CD4-positive, alpha-beta T cell (primary cell): ENCODE measurements around the gene ANO5. TPM values are rescaled to one million over a fixed set of nuclear protein-coding genes. Genes with fewer than 3 reads are reported as not detected.
"Not testable (repeated sequence)": the region's sequence is repeated elsewhere in the genome, so short reads cannot be mapped to it uniquely, and the experiment has no call there.

Experiments
- ATAC-seq: fragments of 200-7000 bp; cut with Tn5 transposase; one replicate; pipeline ENCODE4 v1.10.0; 2022; ENCODE audit warnings: mild to moderate bottlenecking; ENCODE audit not compliant: poor library complexity
- CTCF ChIA-PET: fragments of 350-600 bp; sonication (Branson Sonifier 250); formaldehyde crosslinking; loops from one replicate; lab custom pipeline; 2021; ENCODE audit warnings: antibody characterized with exemption, inconsistent platforms; lab: Charles Lee
- POLR2A ChIA-PET: fragments of 350-600 bp; sonication (Branson Sonifier 250); formaldehyde crosslinking; loops from one replicate; lab custom pipeline; 2021; ENCODE audit warnings: antibody characterized with exemption, inconsistent platforms; lab: Charles Lee
- DNase-seq, 14 experiments: peaks; one replicate each; pipeline ENCODE4 v3.0.0-alpha.2; 2013 to 2020; ENCODE audit warnings: mixed read lengths in 2 of 14
- H3K27ac ChIP-seq, 2 donors: one replicate each; pipeline versions ENCODE4 v1.5.1 to v1.7.0; 2013; ENCODE audit warnings: low read length in 2 of 2, low read depth in 1 of 2, mild to moderate bottlenecking in 1 of 2
- H3K27me3 ChIP-seq, 2 experiments: 1 replicate in 1 of 2; 2 replicates in 1 of 2; pipeline versions ENCODE4 v1.6.1 to v1.7.0; 2013; ENCODE audit warnings: low read length in 2 of 2, control low read depth in 1 of 2, mild to moderate bottlenecking in 1 of 2, moderate library complexity in 1 of 2; ENCODE audit not compliant: insufficient read depth in 2 of 2, control insufficient read depth in 1 of 2
- H3K36me3 ChIP-seq: one replicate; pipeline ENCODE4 v1.6.1; 2013; ENCODE audit warnings: low read length, control low read depth; ENCODE audit not compliant: insufficient read depth
- H3K4me1 ChIP-seq: one replicate; pipeline ENCODE4 v1.6.1; 2013; ENCODE audit warnings: low read length, control low read depth; ENCODE audit not compliant: insufficient read depth
- H3K4me3 ChIP-seq: one replicate; pipeline ENCODE4 v1.5.1; 2013; ENCODE audit warnings: mild to moderate bottlenecking, low read length, moderate library complexity
- H3K9me3 ChIP-seq, 2 experiments: 1 replicate in 1 of 2; 2 replicates in 1 of 2; pipeline versions ENCODE4 v1.6.1 to v1.7.0; 2013; ENCODE audit warnings: low read length in 2 of 2, mild to moderate bottlenecking in 2 of 2, control low read depth in 1 of 2, moderate library complexity in 1 of 2; ENCODE audit not compliant: control insufficient read depth in 1 of 2, insufficient read depth in 1 of 2
- H3K27ac Mint-ChIP-seq: one replicate; pipeline ENCODE4 v1.8.0; 2020; ENCODE audit warnings: mixed read lengths
- H3K27me3 Mint-ChIP-seq: one replicate; pipeline ENCODE4 v1.8.0; 2021; ENCODE audit warnings: mixed read lengths
- H3K36me3 Mint-ChIP-seq: one replicate; pipeline ENCODE4 v1.8.0; 2021; ENCODE audit warnings: low read depth, mixed read lengths
- H3K4me1 Mint-ChIP-seq: one replicate; pipeline ENCODE4 v1.8.0; 2021; ENCODE audit warnings: low read depth, mixed read lengths
- H3K4me3 Mint-ChIP-seq: one replicate; pipeline ENCODE4 v1.8.0; 2020; ENCODE audit warnings: mild to moderate bottlenecking, mixed read lengths
- H3K9me3 Mint-ChIP-seq: one replicate; pipeline ENCODE4 v1.8.0; 2020; ENCODE audit warnings: mixed read lengths
- CTCF ChIP-seq: fragments of 200-600 bp; IDR thresholded peaks from one replicate; pipeline ENCODE4 v1.8.0; 2022; ENCODE audit warnings: antibody characterized with exemption, mild to moderate bottlenecking
- intact Hi-C, 2 experiments: fragments of 100-400 bp; cut with DNase I in 1 of 2; cut with micrococcal nuclease in 1 of 2; formaldehyde crosslinking; loops; one replicate each; pipeline versions ENCODE4 v1.15.1 to v1.9.0; 2023 to 2025; cut with DNase I, micrococcal nuclease
- total RNA-seq, 174 experiments: library from RNA in 2 of 174; stranded (reverse) in 2 of 174; gene quantifications; one replicate each; pipeline ENCODE4 v1.2.3 and lab custom pipeline; 2021 to 2026

The ANO5 gene
- total RNA-seq, 2 experiments from 2014 or later, result not detected

- Mint-ChIP-seq H3K27me3 (peaks cover 20% of the 10 kb centered on the region), H3K4me1 (no peaks in the 10 kb centered on the region), H3K9me3 (no peaks in the 10 kb centered on the region), H3K36me3 (no peaks in the 10 kb centered on the region), H3K4me3 (no peak overlapping the region), H3K27ac (no peak overlapping the region)
- no peak overlapping the region for H3K27ac ChIP-seq
- ChIA-PET CTCF (no interaction called here), POLR2A (no interaction called here)
- no peak for ATAC-seq
- TF ChIP-seq CTCF, result no peak
- no peak overlapping the region for H3K4me3 ChIP-seq
- no peaks in the 10 kb centered on the region for H3K4me1 ChIP-seq
- DNase-seq, result no peak
- no peaks in the 10 kb centered on the region for H3K9me3 ChIP-seq
- no peaks in the 10 kb centered on the region for H3K36me3 ChIP-seq
- no peaks in the 10 kb centered on the region for H3K27me3 ChIP-seq
- intact Hi-C loops, result no loop called here
Measured at GRCh38 chr11:22249871-22250270, 57.0 kb downstream of the ANO5 start.

GRCh38 chr11:22256876-22257275 lies 64.0 kb downstream of the ANO5 start:
- Mint-ChIP-seq H3K4me3 (no peak overlapping the region), H3K27ac (no peak overlapping the region), H3K27me3 (no peaks in the 10 kb centered on the region), H3K4me1 (no peaks in the 10 kb centered on the region), H3K9me3 (no peaks in the 10 kb centered on the region), H3K36me3 (no peaks in the 10 kb centered on the region)
- Histone ChIP-seq H3K9me3 (no peaks in the 10 kb centered on the region), H3K27ac (no peak overlapping the region), H3K4me3 (no peak overlapping the region), H3K4me1 (no peaks in the 10 kb centered on the region), H3K36me3 (no peaks in the 10 kb centered on the region), H3K27me3 (no peaks in the 10 kb centered on the region)
- DNase-seq, result no peak
- no peak for ATAC-seq
- no peak for TF ChIP-seq CTCF
- CTCF ChIA-PET, result no interaction called here
- intact Hi-C loops, result no loop called here
- POLR2A ChIA-PET, result no interaction called here

GRCh38 chr11:22263613-22264012 lies 70.7 kb downstream of the ANO5 start:
- no peak for TF ChIP-seq CTCF
- ATAC-seq (no peak), DNase-seq (no peak)
- ChIA-PET CTCF (no interaction called here), POLR2A (no interaction called here)
- no peaks in the 10 kb centered on the region for H3K9me3 ChIP-seq
- peaks cover 7% of the 10 kb centered on the region for H3K27me3 Mint-ChIP-seq
- no peak overlapping the region for H3K27ac Mint-ChIP-seq
- no peak overlapping the region for H3K27ac ChIP-seq
- no peaks in the 10 kb centered on the region for H3K36me3 ChIP-seq
- H3K36me3 Mint-ChIP-seq, result no peaks in the 10 kb centered on the region
- H3K27me3 ChIP-seq, result no peaks in the 10 kb centered on the region
- H3K9me3 Mint-ChIP-seq, result no peaks in the 10 kb centered on the region
- intact Hi-C loops, result no loop called here
- no peaks in the 10 kb centered on the region for H3K4me1 Mint-ChIP-seq
- H3K4me3 Mint-ChIP-seq, result no peak overlapping the region
- no peaks in the 10 kb centered on the region for H3K4me1 ChIP-seq
- H3K4me3 ChIP-seq, result no peak overlapping the region

GRCh38 chr11:22268983-22269624 lies 76.2 kb downstream of the ANO5 start:
- H3K9me3 ChIP-seq, H3K36me3 ChIP-seq, DNase-seq, intact Hi-C loops, H3K27me3 Mint-ChIP-seq, H3K27me3 ChIP-seq, H3K4me1 Mint-ChIP-seq, H3K4me3 ChIP-seq, H3K27ac ChIP-seq, H3K4me1 ChIP-seq, ATAC-seq, H3K27ac Mint-ChIP-seq, CTCF ChIA-PET, H3K36me3 Mint-ChIP-seq, H3K9me3 Mint-ChIP-seq, POLR2A ChIA-PET, H3K4me3 Mint-ChIP-seq: not testable (repeated sequence)
